ENCODE data around the gene ATAD3C. TPM values are rescaled to one million over a fixed set of nuclear protein-coding genes. Genes with fewer than 3 reads are reported as not detected.
A peak's percentile ranks its signal among the peaks of the same experiment; 100 is the strongest.
"Not testable (repeated sequence)": the region's sequence is repeated elsewhere in the genome, so short reads cannot be mapped to it uniquely, and the experiment has no call there.

The ATAD3C gene
- total RNA-seq, 1 experiment from 2014 or later = not detected

DNA sequence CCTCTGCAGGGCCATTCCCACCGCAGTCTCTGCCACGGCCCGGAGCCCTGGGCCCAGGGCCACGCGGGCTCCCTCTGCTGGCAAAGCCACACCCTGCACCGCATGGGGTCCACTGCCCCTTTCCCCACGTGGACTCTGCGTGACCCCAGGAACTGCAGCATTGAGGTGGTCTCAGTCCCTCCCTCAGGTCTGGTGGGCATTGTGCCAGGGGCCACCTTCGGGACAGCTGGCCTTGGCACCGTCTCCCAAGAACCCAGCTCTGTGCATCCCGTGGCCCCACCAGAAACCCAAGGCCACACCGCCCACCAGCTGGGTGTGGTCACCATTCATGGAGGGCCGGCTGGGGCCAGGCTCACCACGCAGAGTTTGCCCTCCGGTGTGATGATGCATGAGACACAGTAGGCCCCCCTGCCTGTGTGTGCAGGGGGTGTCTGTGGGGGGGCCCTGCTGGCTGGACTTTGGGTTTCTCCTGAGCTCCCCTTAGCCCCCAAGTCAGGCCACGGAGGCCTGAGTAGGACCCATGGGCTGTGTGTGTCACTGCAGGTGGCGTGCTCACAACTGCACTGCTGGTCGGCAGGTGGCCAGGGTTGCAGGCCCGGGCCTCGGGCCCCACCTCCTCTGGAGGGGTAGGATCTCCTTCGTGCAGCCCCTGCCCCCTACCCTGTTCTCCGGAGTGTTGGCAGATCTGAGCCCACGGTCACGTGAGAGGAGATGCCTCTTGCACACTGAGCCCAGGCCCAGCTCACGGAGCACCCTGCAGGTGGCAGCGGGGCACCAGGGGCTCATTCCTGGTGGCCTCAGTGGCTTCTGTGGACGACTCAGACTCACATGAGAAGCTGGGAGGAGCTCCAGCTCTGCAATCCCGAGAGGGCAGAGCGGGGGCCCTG is 8.2 kb upstream of the ATAD3C start:
- H3K4me2 ChIP-seq (ENCODE audit: low read depth, low read length, poor library complexity, severe bottlenecking) = no peak overlapping the region
- peak; percentile 81 for DNase-seq
- H3K36me3 ChIP-seq (ENCODE audit: insufficient read depth, low read length) = no peaks in the 10 kb centered on the region
- no peak overlapping the region for H3K9ac ChIP-seq (ENCODE audit: low read length)
- H3K9me3 ChIP-seq (ENCODE audit: low read length) = no peaks in the 10 kb centered on the region
- H3K4me1 ChIP-seq (ENCODE audit: low read length) = peaks cover 7% of the 10 kb centered on the region; the same call in 1 of the 2 replicates
- H3K4me3 ChIP-seq (ENCODE audit: low read length) = no peak overlapping the region
- no peak overlapping the region for H3K27ac ChIP-seq (ENCODE audit: low read length)
- H2AFZ ChIP-seq (ENCODE audit: low read length) = peak overlapping the region; percentile 69; the same call in 1 of the 2 replicates
- H4K20me1 ChIP-seq (ENCODE audit: insufficient read depth, low read depth, low read length) = no peaks in the 10 kb centered on the region
- H3K9me2 ChIP-seq (replicated peaks; ENCODE audit: insufficient read depth, low read length) = no peaks in the 10 kb centered on the region
- no peaks in the 10 kb centered on the region for H3K79me2 ChIP-seq (ENCODE audit: low read length)
- no peaks in the 10 kb centered on the region for H3K27me3 ChIP-seq (ENCODE audit: low read length)

DNA sequence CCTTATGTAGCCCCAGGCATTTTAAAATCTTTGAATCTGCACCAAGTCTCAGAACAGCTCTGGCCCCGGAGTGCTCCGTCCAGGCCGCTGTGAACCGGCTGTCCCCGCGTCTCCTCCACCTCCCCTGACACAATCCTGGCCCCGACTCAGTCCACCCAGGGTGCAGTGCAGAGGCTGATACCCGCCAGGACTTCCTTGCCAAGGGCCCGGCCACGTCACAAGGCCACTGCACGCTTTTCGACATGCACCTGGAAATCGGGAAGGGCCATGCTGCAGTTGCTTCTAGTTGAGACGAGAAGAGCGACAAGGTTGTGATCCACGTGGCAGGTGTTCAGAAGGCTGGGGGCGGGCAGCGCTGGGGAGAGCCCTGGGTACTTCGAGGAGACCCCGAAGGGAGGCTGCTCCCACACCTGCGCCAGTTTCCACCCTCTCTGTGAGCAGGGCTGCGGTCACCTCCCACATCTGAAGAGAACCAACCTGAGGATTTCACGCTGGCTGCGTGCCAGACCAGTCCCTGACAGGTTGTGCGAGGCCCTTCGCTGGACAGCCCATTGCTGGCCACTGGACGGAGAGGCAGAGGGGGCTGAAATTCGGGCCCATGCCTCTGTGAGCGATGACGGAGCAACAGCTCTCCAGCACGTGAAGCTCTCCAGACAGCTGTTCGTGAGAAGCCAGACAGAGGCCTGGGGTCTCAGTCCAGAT is 7.3 kb upstream of the ATAD3C start:
- Histone ChIP-seq H3K9ac (ENCODE audit: low read length) (no peak overlapping the region), H3K4me3 (ENCODE audit: low read length) (no peak overlapping the region), H3K9me2 (replicated peaks; ENCODE audit: insufficient read depth, low read length) (no peaks in the 10 kb centered on the region), H3K79me2 (ENCODE audit: low read length) (no peaks in the 10 kb centered on the region), H3K27me3 (ENCODE audit: low read length) (no peaks in the 10 kb centered on the region), H2AFZ (ENCODE audit: low read length) (no peak overlapping the region), H4K20me1 (ENCODE audit: insufficient read depth, low read depth, low read length) (no peaks in the 10 kb centered on the region), H3K4me1 (ENCODE audit: low read length) (peaks cover 7% of the 10 kb centered on the region; the same call in 1 of the 2 replicates), H3K4me2 (ENCODE audit: low read depth, low read length, poor library complexity, severe bottlenecking) (no peak overlapping the region), H3K27ac (ENCODE audit: low read length) (no peak overlapping the region), H3K9me3 (ENCODE audit: low read length) (no peaks in the 10 kb centered on the region), H3K36me3 (ENCODE audit: insufficient read depth, low read length) (no peaks in the 10 kb centered on the region)
- DNase-seq = no peak

DNA sequence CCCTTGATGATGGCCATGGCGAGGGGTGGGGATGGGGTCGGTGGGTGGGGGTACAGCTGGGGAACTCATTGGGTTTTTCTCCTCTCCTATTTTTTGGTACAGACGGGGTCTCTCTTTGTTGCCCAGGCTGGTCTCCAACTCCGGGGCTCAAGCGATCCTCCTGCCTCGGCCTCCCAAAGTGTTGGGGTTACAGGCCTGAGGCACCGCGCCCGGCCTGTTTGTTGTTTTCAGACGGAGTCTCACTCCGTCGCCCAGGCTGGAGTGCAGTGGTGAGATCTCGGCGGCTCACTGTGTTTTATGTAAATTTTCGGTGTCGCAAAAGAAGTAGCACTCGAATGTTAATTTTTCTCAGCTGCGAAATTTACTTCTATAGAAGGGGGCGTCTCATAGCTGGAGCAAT is 2.9 kb upstream of the ATAD3C start:
- not testable (repeated sequence) for H3K27ac ChIP-seq (ENCODE audit: low read length); H3K79me2 ChIP-seq (ENCODE audit: low read length); H3K36me3 ChIP-seq (ENCODE audit: insufficient read depth, low read length)

DNA sequence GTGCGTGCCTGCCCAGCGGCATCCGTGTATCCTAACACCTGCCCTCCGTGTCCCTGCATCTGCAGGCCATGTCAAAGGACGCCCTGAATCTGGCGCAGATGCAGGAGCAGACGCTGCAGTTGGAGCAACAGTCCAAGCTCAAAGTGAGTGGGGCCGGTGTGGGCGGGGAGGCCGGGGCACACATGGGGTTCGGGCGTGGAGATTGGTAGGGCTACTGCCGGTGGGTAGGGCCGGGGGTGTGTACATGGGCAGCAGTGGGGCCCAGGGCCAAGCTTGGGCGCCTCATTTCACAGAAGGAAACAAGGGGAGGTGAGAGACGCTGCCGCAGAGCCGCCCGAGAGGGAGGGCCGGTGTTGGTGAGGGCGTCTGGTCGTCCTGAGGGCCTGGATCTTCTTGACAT is 1.1 kb downstream of the ATAD3C start:
- H3K27ac ChIP-seq (ENCODE audit: low read length); H2AFZ ChIP-seq (ENCODE audit: low read length); H3K9me2 ChIP-seq (replicated peaks; ENCODE audit: insufficient read depth, low read length); H4K20me1 ChIP-seq (ENCODE audit: insufficient read depth, low read depth, low read length); H3K9ac ChIP-seq (ENCODE audit: low read length); H3K4me2 ChIP-seq (ENCODE audit: low read depth, low read length, poor library complexity, severe bottlenecking); DNase-seq; H3K9me3 ChIP-seq (ENCODE audit: low read length); H3K36me3 ChIP-seq (ENCODE audit: insufficient read depth, low read length); H3K27me3 ChIP-seq (ENCODE audit: low read length); H3K4me1 ChIP-seq (ENCODE audit: low read length); H3K4me3 ChIP-seq (ENCODE audit: low read length); H3K79me2 ChIP-seq (ENCODE audit: low read length): not testable (repeated sequence)

More for the DNA sequence above, 2.9 kb upstream of the ATAD3C start:
- H3K4me3 ChIP-seq (ENCODE audit: low read length); H3K4me1 ChIP-seq (ENCODE audit: low read length); H4K20me1 ChIP-seq (ENCODE audit: insufficient read depth, low read depth, low read length); H3K27me3 ChIP-seq (ENCODE audit: low read length); H3K4me2 ChIP-seq (ENCODE audit: low read depth, low read length, poor library complexity, severe bottlenecking); H3K9me3 ChIP-seq (ENCODE audit: low read length); DNase-seq; H3K9me2 ChIP-seq (replicated peaks; ENCODE audit: insufficient read depth, low read length); H2AFZ ChIP-seq (ENCODE audit: low read length); H3K9ac ChIP-seq (ENCODE audit: low read length): not testable (repeated sequence)

DNA sequence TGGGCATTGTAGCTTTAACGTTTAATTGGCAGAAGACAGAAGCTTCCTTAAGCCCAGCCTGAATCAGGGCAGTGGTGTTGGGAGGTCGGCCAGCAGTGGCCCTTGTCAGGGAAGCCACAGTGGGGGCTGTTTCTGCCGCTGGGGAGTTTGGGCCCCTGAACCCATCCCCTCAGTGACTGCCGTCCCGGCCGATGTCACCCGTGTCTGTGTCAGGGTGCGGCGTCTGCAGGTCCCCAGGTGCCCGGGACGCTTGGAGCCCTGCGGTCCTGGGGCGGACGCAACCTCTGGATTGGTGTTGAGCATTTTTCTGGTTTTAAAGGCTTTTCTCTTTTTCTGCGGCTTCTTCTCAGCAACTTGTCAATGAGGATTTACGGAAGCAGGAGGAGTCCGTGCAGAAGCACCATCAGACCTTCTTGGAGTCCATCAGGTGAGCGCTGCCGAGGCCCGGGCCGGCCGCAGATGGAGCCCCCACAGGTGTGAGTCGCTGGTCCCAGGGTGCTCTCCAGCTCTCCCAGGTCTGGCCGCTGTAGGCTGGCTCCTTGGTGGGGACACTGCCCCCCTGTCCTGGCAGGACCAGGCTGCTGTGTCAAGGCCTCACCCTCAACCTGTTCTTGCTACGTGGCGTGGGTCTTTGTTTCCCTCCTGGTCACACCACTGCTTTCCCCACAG is 2.3 kb downstream of the ATAD3C start:
- H2AFZ ChIP-seq (ENCODE audit: low read length) = no peak overlapping the region
- no peaks in the 10 kb centered on the region for H3K4me1 ChIP-seq (ENCODE audit: low read length)
- H3K79me2 ChIP-seq (ENCODE audit: low read length) = no peaks in the 10 kb centered on the region
- H4K20me1 ChIP-seq (ENCODE audit: insufficient read depth, low read depth, low read length) = no peaks in the 10 kb centered on the region
- no peaks in the 10 kb centered on the region for H3K9me2 ChIP-seq (replicated peaks; ENCODE audit: insufficient read depth, low read length)
- H3K4me2 ChIP-seq (ENCODE audit: low read depth, low read length, poor library complexity, severe bottlenecking) = no peak overlapping the region
- H3K36me3 ChIP-seq (ENCODE audit: insufficient read depth, low read length) = no peaks in the 10 kb centered on the region
- H3K27ac ChIP-seq (ENCODE audit: low read length) = no peak overlapping the region
- H3K9ac ChIP-seq (ENCODE audit: low read length) = no peak overlapping the region
- no peaks in the 10 kb centered on the region for H3K27me3 ChIP-seq (ENCODE audit: low read length)
- no peaks in the 10 kb centered on the region for H3K9me3 ChIP-seq (ENCODE audit: low read length)
- H3K4me3 ChIP-seq (ENCODE audit: low read length) = no peak overlapping the region
- DNase-seq = no peak

DNA sequence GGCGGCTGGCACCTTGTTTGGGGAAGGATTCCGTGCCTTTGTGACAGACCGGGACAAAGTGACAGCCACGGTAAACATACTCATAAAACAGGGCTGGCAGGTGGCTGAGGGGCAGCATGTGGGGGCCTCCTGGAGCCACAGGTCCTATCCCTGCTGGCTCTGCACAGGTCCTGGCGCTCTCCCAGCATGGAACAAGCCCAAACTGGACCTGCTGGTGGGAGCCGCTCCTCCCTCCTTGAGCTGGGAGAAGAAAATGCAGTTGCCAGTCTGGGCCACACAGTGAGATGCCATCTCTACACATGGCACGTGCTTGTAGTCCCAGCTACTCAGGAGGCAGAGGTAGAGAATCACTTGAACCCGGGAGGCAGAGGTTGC is 2.9 kb downstream of the ATAD3C start:
- not testable (repeated sequence) for H3K9me2 ChIP-seq (replicated peaks; ENCODE audit: insufficient read depth, low read length); H3K4me3 ChIP-seq (ENCODE audit: low read length); H3K27ac ChIP-seq (ENCODE audit: low read length); H2AFZ ChIP-seq (ENCODE audit: low read length); H3K79me2 ChIP-seq (ENCODE audit: low read length); H3K9ac ChIP-seq (ENCODE audit: low read length); H3K9me3 ChIP-seq (ENCODE audit: low read length); H4K20me1 ChIP-seq (ENCODE audit: insufficient read depth, low read depth, low read length); H3K4me2 ChIP-seq (ENCODE audit: low read depth, low read length, poor library complexity, severe bottlenecking); H3K27me3 ChIP-seq (ENCODE audit: low read length); H3K4me1 ChIP-seq (ENCODE audit: low read length); DNase-seq; H3K36me3 ChIP-seq (ENCODE audit: insufficient read depth, low read length)

DNA sequence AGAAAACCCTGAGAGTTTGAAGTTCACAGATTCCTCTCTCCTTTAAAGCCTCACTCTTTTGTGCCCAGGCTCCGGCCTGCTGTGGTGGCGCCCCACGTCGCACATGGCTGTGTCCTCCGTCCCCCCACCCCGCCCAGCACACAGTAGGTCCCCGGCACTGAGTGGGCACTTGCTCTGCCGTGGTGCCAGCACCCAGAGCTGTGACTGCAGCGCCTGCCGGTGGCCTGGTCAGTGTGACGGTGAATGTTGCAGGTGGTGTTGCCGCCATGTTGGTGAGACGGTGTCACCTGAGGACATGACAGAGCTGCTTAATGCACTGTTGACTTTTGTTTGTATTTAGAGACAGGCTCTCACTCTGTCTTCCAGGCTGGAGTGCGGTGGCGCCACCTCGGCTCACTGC is 3.4 kb downstream of the ATAD3C start:
- no peak overlapping the region for H3K4me2 ChIP-seq (ENCODE audit: low read depth, low read length, poor library complexity, severe bottlenecking)
- H4K20me1 ChIP-seq (ENCODE audit: insufficient read depth, low read depth, low read length) = no peaks in the 10 kb centered on the region
- no peaks in the 10 kb centered on the region for H3K79me2 ChIP-seq (ENCODE audit: low read length)
- no peaks in the 10 kb centered on the region for H3K9me3 ChIP-seq (ENCODE audit: low read length)
- H3K27me3 ChIP-seq (ENCODE audit: low read length) = no peaks in the 10 kb centered on the region
- H3K36me3 ChIP-seq (ENCODE audit: insufficient read depth, low read length) = no peaks in the 10 kb centered on the region
- no peak overlapping the region for H3K27ac ChIP-seq (ENCODE audit: low read length)
- no peak overlapping the region for H2AFZ ChIP-seq (ENCODE audit: low read length)
- H3K9ac ChIP-seq (ENCODE audit: low read length) = no peak overlapping the region
- H3K4me3 ChIP-seq (ENCODE audit: low read length) = no peak overlapping the region
- no peaks in the 10 kb centered on the region for H3K9me2 ChIP-seq (replicated peaks; ENCODE audit: insufficient read depth, low read length)
- no peak for DNase-seq
- H3K4me1 ChIP-seq (ENCODE audit: low read length) = no peaks in the 10 kb centered on the region

Data from Karpas-422 (cell line).